Endometrial microvascular endothelial cells (primary cell): ENCODE measurements around the gene ST3GAL3. TPM values are rescaled to one million over a fixed set of nuclear protein-coding genes. Genes with fewer than 3 reads are reported as not detected.
"Not testable (repeated sequence)": the region's sequence is repeated elsewhere in the genome, so short reads cannot be mapped to it uniquely, and the experiment has no call there.

Experiments
- in situ Hi-C: cut with HindIII; loops from 2 replicates; pipeline ENCODE4 v1.10.0; 2017; ENCODE audit warnings: low sequenced_read_pairs, low pct_unique_long_range_greater_than_20kb; ENCODE audit errors: inconsistent ontology term
- total RNA-seq: library from RNA; depleted of rRNA; stranded (reverse); fragments of >200 nt; gene quantifications from one replicate; pipeline ENCODE4 v1.2.3, GENCODE V29; 2015; ENCODE audit errors: inconsistent ontology term

ST3GAL3 gene
- total RNA-seq, 1 donor from 2014 or later, result 9.0 TPM

- in situ Hi-C loops, result no loop called here
These were observed 15.2 kb upstream of the ST3GAL3 start for GRCh38 chr1:43691871-43692815.

GRCh38 chr1:43693371-43693770 is 14.0 kb upstream of the ST3GAL3 start:
- in situ Hi-C loops, result no loop called here

- in situ Hi-C loops, result no loop called here
These were observed 8.1 kb upstream of the ST3GAL3 start for GRCh38 chr1:43699281-43699680.

- in situ Hi-C loops, result no loop called here
These were observed 3.5 kb upstream of the ST3GAL3 start for GRCh38 chr1:43703836-43704235.

GRCh38 chr1:43704838-43705237 is 2.5 kb upstream of the ST3GAL3 start:
- in situ Hi-C loops, result no loop called here

GRCh38 chr1:43705334-43705733 is 2.0 kb upstream of the ST3GAL3 start:
- in situ Hi-C loops, result no loop called here

- in situ Hi-C loops, result no loop called here
These were observed 1.2 kb upstream of the ST3GAL3 start for GRCh38 chr1:43705982-43706597.

GRCh38 chr1:43706598-43707189 is 642 bp upstream of the ST3GAL3 start:
- in situ Hi-C loops, result no loop called here

GRCh38 chr1:43708002-43708410 is 670 bp downstream of the ST3GAL3 start:
- in situ Hi-C loops, result no loop called here

GRCh38 chr1:43711049-43711448 is 3.7 kb downstream of the ST3GAL3 start:
- in situ Hi-C loops, result no loop called here

GRCh38 chr1:43711524-43712386 is 4.4 kb downstream of the ST3GAL3 start:
- in situ Hi-C loops, result no loop called here

GRCh38 chr1:43716559-43717281 is 9.4 kb downstream of the ST3GAL3 start:
- in situ Hi-C loops, result no loop called here

GRCh38 chr1:43719063-43719462 is 11.7 kb downstream of the ST3GAL3 start:
- in situ Hi-C loops, result no loop called here

- in situ Hi-C loops, result not testable (repeated sequence)
These were observed 12.5 kb downstream of the ST3GAL3 start for GRCh38 chr1:43719670-43720419.

- in situ Hi-C loops, result no loop called here
These were observed 15.5 kb downstream of the ST3GAL3 start for GRCh38 chr1:43722810-43723209.

GRCh38 chr1:43729816-43730463 is 22.6 kb downstream of the ST3GAL3 start:
- in situ Hi-C loops, result no loop called here

- in situ Hi-C loops, result no loop called here
These were observed 24.7 kb downstream of the ST3GAL3 start for GRCh38 chr1:43731867-43732531.
